ENCODE measurements around the gene CEMIP.

Gene CEMIP

GRCh38 chr15:80789296-80789695, 10.1 kb downstream of the CEMIP start:
- no peak for DNase-seq

DNA sequence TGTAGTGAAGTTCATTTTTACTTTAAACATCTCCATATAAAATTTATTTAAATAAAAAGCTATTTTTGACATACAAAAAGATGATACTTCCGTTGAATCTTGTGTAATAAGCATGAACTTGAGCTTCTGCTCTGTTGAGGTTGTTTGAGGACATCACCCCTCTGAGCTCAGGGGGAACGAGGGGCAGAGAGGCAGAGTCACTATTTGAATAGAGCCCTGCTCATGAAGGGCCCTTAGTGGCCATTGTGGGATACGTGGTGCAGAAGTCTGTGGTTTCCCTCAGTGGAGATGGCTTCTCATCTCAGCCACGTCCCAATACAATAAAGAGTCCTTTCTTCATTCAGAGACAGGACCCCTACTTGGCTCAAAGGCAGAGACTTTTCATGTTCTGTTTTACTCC, 10.6 kb downstream of the CEMIP start:
- DNase-seq: no peak

GRCh38 chr15:80790236-80790635, 11.1 kb downstream of the CEMIP start:
- DNase-seq: no peak

DNA sequence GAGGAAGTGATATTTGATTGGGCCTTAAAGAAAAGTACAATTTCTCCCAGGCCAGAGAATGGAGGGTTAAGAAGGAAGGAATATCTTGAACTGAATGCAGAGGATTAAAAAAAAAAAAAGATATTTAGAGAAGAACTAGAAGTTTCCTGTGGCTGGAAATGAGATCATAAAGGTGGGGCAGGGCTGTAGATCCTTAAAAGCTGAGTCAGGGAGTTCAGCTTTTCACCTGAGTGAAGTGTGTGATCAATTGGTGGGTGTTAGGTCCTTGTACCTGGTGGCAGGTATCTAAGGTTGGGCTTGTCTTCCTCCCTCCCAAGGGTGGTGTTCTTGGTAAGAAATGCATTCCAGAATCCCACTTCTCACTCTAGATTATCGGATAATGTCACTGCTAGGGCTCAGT, 11.8 kb downstream of the CEMIP start:
- DNase-seq: no peak

GRCh38 chr15:80796407-80796806, 17.2 kb downstream of the CEMIP start:
- DNase-seq: no peak

- no peak for DNase-seq
Observed at GRCh38 chr15:80798911-80799310, 19.7 kb downstream of the CEMIP start.

DNA sequence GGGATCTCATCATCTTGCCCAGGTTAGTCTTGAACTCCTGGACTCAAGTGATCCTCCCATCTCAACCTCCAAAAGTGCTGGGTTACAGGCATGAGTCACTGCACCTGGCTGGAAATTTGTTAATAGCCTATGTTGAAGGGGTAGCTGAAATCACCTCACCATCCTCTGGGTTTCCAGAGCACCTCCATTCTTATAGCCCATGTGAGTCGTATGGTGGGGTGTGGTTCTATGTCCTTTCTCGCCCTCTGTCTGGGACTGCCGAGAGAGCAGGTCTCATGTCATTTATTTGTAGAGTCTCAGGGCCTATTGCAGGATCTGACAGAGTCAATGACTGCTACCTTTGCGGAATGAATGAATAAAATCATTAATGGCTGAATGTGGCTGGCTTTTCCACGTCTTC, 20.9 kb downstream of the CEMIP start:
- no peak for DNase-seq

GRCh38 chr15:80801891-80802680, 22.9 kb downstream of the CEMIP start:
- DNase-seq: no peak

DNA sequence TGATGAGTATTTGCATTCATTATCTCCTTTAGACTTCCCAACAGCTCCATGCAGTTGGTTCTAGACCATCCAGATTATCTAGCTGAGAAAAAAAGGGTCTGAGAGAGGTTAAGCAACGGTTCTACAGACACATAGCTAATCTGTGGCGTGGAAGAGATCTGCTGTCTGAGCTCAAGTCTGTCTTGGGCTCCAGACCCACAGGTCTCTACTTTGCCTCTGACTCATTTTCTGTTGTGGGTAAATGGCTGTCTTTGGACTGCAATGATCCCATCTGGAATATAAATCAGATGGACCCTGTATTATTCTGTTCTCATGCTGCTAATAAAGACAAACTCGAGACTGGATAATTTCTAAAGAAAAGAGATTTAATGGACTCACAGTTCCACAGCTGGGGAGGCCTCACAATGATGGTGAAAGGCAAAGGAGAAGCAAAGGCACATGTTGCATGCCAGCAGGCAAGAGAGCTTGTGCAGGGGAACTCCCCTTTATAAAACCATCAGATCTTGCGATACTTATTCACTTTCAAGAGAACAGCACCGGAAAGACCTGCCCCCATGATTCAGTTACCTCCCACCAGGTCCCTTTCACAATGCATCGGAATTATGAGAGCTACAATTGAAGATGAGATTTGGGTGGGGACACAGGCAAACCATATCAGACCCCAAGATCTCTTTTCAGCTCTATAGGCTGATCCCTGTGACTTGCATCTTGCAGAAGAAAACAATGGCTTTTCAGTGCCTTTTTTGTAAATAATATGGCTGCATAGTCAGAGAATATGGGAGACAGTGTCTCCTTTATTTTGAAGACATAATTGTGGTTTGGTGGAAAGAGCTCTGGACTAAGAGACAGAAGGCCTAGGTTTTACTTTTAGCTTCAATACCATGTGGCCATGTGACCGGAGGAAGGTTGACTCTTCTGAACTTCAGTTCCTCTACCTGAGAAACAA, 24.7 kb downstream of the CEMIP start:
- DNase-seq: no peak

DNA sequence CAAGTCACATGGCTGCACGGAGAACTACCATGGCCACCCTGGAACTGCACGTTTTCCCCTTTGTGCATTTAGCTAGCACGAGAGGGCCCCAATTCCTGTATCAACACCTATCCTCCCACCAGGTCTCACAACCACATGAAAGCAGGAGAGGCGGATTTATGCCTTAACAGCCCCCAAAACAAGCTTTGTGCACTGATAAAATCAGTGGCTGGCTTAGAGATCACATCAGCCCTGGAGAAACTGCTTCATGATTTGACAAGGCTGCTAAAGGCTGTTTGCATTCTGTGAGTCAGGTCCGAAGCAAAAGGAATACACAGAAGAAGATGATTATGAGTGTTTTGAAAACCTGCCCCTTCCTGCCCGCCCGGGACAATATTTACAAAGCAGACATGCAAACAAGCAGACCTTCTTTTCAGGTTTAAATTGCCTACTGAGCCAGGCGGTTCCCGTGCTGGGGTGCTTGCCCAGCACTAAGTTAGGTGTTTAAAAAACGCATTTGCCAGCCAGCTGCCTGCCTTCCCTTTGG, 25.9 kb downstream of the CEMIP start:
- DNase-seq: no peak

DNA sequence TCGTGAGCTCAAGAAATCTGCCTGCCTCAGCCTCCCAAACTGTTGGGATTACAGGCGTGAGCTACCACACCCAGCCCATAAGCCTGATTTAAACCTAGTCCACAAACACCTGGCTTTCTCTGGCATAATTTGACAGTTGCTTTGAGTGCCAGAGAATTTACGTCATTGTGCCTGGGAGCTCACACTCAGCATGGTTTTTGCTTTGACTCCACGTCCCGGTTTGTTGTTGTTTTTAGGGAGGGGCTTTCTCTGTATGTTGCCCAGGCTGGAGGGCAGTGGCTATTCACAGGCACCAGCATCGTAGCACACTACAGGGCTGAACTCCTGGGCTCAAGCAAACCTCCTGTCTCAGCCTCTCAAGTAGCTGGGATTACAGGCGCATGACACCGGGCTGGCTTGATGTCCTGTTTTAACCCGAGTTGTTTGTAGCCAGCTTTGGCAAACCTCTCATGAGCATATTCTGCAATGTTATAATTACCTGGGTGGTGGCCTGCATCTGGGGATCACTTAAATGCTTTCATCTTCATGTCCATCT, 32.7 kb downstream of the CEMIP start:
- no peak for DNase-seq

DNA sequence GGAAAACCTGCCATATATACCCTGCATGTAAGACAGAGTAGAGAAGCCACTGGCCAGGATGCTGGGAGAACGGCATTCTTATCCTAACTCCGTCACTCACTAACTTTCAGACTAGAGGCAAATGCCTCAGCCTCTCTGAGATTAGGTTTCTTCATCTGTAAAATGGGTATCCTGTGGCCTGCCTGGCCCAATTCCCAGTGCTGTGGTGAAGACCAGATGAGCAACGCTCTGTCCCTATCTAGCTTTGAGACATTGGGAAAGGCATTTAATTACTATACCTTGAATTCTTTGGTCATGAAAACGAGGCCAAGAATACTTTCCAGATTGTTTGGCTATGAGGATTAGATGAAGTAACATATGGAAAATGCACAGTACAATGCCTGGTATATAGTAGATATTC, 35.9 kb downstream of the CEMIP start:
- DNase-seq: no peak

- DNase-seq: no peak
Observed at GRCh38 chr15:80816049-80816653, 37.0 kb downstream of the CEMIP start.

DNA sequence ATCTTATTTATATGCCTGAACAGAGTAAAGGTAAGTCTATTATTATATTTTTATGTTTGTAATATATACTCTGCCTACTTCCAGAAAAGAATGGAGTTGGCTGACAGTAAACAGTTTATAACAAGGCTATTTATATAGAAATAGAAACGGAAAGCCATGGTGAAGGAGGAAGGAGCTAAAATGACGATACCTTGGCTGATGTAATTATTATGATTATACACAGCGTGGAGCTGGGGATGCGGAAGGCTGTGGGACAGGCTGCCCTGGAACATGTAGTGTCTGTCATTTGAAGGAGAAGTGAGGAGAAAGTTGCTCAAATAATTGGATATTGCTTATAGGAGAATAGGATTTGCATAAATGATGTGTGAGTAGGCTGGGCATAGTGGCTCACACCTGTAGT, 37.8 kb downstream of the CEMIP start:
- DNase-seq: no peak

- no peak for DNase-seq
Observed at GRCh38 chr15:80817901-80818300, 38.7 kb downstream of the CEMIP start.

GRCh38 chr15:80819001-80819400, 39.8 kb downstream of the CEMIP start:
- DNase-seq: no peak

- no peak for DNase-seq
Observed at GRCh38 chr15:80820092-80820491, 40.9 kb downstream of the CEMIP start.

GRCh38 chr15:80822256-80822655, 43.1 kb downstream of the CEMIP start:
- no peak for DNase-seq

DNA sequence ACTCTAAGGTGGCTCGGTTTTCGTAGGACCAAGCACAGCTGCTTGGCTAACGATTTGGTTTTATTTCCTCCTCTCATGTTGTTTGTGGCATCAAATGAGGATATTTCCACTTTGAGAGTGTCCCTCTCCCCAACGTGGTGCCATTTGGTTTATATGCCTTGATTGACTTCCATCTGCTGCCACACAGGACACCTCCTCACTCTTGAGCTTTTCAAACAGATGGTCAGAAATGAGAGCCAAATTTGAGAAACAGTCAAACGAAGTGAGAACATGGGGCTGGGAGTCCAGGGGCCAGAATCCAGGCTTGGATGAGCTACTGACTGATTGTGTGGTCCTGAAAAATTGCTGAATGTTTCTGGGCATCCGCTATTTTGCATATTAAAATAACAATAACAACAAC, 43.5 kb downstream of the CEMIP start:
- DNase-seq: no peak

- no peak for DNase-seq
Observed at GRCh38 chr15:80823120-80823519, 44.0 kb downstream of the CEMIP start.

DNA sequence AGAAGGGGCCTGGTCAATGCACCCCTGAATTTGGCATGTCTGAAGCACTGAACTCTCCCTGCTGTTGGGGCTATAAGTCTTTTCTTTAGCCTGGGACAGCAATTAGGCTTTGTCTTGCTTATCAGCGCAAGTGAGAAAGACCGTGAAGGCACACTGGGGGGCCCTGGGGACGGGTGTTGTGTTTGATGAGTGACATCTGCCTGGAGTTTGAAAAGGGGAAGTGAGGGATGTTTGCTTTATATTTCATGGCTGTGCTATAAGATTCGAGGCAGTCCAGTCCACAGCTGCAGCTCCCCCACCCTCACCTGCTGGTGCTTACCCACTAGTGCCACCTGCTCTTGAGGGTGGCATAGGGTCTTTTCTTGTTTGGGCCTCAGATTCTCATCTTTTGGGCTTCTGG, 44.8 kb downstream of the CEMIP start:
- no peak for DNase-seq

GRCh38 chr15:80825361-80826030, 46.3 kb downstream of the CEMIP start:
- no peak for DNase-seq

DNA sequence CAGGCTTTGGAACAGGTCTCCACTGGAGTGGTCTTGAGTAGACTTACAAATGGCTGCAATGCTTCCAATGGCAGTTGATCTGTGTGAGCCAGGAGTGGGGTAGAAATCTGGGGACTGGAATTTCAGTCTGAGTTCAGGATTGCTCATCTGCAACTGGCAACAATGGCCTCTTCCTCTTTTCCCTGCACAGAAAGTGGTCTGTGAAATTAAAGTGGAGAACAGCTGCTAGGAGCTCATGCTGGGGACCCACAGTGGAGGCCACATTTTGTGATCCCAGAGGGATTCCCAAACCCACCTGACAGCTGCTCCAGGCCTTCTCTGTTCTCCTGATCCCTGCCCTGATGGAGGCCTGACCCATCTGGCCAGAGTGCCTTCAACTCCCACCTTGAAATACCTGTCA, 49.6 kb downstream of the CEMIP start:
- DNase-seq: no peak
